CD4-positive, alpha-beta T cell (primary cell): ENCODE data around the gene PTPRN2. TPM values are rescaled to one million over a fixed set of nuclear protein-coding genes. Genes with fewer than 3 reads are reported as not detected.

Source experiments
- ATAC-seq: fragments of 200-7000 bp; cut with Tn5 transposase; one replicate; pipeline ENCODE4 v1.10.0; 2022; ENCODE audit warnings: mild to moderate bottlenecking; ENCODE audit not compliant: poor library complexity
- CTCF ChIA-PET: fragments of 350-600 bp; sonication (Branson Sonifier 250); formaldehyde crosslinking; loops from one replicate; lab custom pipeline; 2021; ENCODE audit warnings: antibody characterized with exemption, inconsistent platforms; lab: Charles Lee
- POLR2A ChIA-PET: fragments of 350-600 bp; sonication (Branson Sonifier 250); formaldehyde crosslinking; loops from one replicate; lab custom pipeline; 2021; ENCODE audit warnings: antibody characterized with exemption, inconsistent platforms; lab: Charles Lee
- DNase-seq, 14 experiments: peaks; one replicate each; pipeline ENCODE4 v3.0.0-alpha.2; 2013 to 2020; ENCODE audit warnings: mixed read lengths in 2 of 14
- H3K27ac ChIP-seq, 2 donors: one replicate each; pipeline versions ENCODE4 v1.5.1 to v1.7.0; 2013; ENCODE audit warnings: low read length in 2 of 2, low read depth in 1 of 2, mild to moderate bottlenecking in 1 of 2
- H3K27me3 ChIP-seq, 2 experiments: 1 replicate in 1 of 2; 2 replicates in 1 of 2; pipeline versions ENCODE4 v1.6.1 to v1.7.0; 2013; ENCODE audit warnings: low read length in 2 of 2, control low read depth in 1 of 2, mild to moderate bottlenecking in 1 of 2, moderate library complexity in 1 of 2; ENCODE audit not compliant: insufficient read depth in 2 of 2, control insufficient read depth in 1 of 2
- H3K36me3 ChIP-seq: one replicate; pipeline ENCODE4 v1.6.1; 2013; ENCODE audit warnings: low read length, control low read depth; ENCODE audit not compliant: insufficient read depth
- H3K4me1 ChIP-seq: one replicate; pipeline ENCODE4 v1.6.1; 2013; ENCODE audit warnings: low read length, control low read depth; ENCODE audit not compliant: insufficient read depth
- H3K4me3 ChIP-seq: one replicate; pipeline ENCODE4 v1.5.1; 2013; ENCODE audit warnings: mild to moderate bottlenecking, low read length, moderate library complexity
- H3K9me3 ChIP-seq, 2 experiments: 1 replicate in 1 of 2; 2 replicates in 1 of 2; pipeline versions ENCODE4 v1.6.1 to v1.7.0; 2013; ENCODE audit warnings: low read length in 2 of 2, mild to moderate bottlenecking in 2 of 2, control low read depth in 1 of 2, moderate library complexity in 1 of 2; ENCODE audit not compliant: control insufficient read depth in 1 of 2, insufficient read depth in 1 of 2
- H3K27ac Mint-ChIP-seq: one replicate; pipeline ENCODE4 v1.8.0; 2020; ENCODE audit warnings: mixed read lengths
- H3K27me3 Mint-ChIP-seq: one replicate; pipeline ENCODE4 v1.8.0; 2021; ENCODE audit warnings: mixed read lengths
- H3K36me3 Mint-ChIP-seq: one replicate; pipeline ENCODE4 v1.8.0; 2021; ENCODE audit warnings: low read depth, mixed read lengths
- H3K4me1 Mint-ChIP-seq: one replicate; pipeline ENCODE4 v1.8.0; 2021; ENCODE audit warnings: low read depth, mixed read lengths
- H3K4me3 Mint-ChIP-seq: one replicate; pipeline ENCODE4 v1.8.0; 2020; ENCODE audit warnings: mild to moderate bottlenecking, mixed read lengths
- H3K9me3 Mint-ChIP-seq: one replicate; pipeline ENCODE4 v1.8.0; 2020; ENCODE audit warnings: mixed read lengths
- CTCF ChIP-seq: fragments of 200-600 bp; IDR thresholded peaks from one replicate; pipeline ENCODE4 v1.8.0; 2022; ENCODE audit warnings: antibody characterized with exemption, mild to moderate bottlenecking
- intact Hi-C, 2 experiments: fragments of 100-400 bp; cut with DNase I in 1 of 2; cut with micrococcal nuclease in 1 of 2; formaldehyde crosslinking; loops; one replicate each; pipeline versions ENCODE4 v1.15.1 to v1.9.0; 2023 to 2025; cut with DNase I, micrococcal nuclease
- total RNA-seq, 174 experiments: library from RNA in 2 of 174; stranded (reverse) in 2 of 174; gene quantifications; one replicate each; pipeline ENCODE4 v1.2.3 and lab custom pipeline; 2021 to 2026

PTPRN2 gene
- total RNA-seq, 2 experiments from 2014 or later: 0.34 to 0.44 TPM

GRCh38 chr7:157603716-157604115 is 983.9 kb downstream of the PTPRN2 start:
- no peak for TF ChIP-seq CTCF
- CTCF ChIA-PET: no interaction called here
- no peak for ATAC-seq
- peaks cover 6% of the 10 kb centered on the region for H3K4me1 Mint-ChIP-seq
- no peaks in the 10 kb centered on the region for H3K27me3 ChIP-seq
- H3K36me3 ChIP-seq: no peaks in the 10 kb centered on the region
- no peaks in the 10 kb centered on the region for H3K36me3 Mint-ChIP-seq
- H3K4me3 Mint-ChIP-seq: no peak overlapping the region
- peaks cover 2% of the 10 kb centered on the region for H3K4me1 ChIP-seq
- no peak overlapping the region for H3K27ac Mint-ChIP-seq
- no peak overlapping the region for H3K27ac ChIP-seq
- H3K9me3 ChIP-seq: peaks cover 0 to 14% of the 10 kb centered on the region in 2 experiments
- intact Hi-C loops: no loop called here
- POLR2A ChIA-PET: no interaction called here
- no peaks in the 10 kb centered on the region for H3K27me3 Mint-ChIP-seq
- no peak overlapping the region for H3K4me3 ChIP-seq
- DNase-seq: no peak
- H3K9me3 Mint-ChIP-seq: no peaks in the 10 kb centered on the region

GRCh38 chr7:157603005-157603404 is 984.6 kb downstream of the PTPRN2 start:
- no peak for TF ChIP-seq CTCF
- POLR2A ChIA-PET: no interaction called here

DNA sequence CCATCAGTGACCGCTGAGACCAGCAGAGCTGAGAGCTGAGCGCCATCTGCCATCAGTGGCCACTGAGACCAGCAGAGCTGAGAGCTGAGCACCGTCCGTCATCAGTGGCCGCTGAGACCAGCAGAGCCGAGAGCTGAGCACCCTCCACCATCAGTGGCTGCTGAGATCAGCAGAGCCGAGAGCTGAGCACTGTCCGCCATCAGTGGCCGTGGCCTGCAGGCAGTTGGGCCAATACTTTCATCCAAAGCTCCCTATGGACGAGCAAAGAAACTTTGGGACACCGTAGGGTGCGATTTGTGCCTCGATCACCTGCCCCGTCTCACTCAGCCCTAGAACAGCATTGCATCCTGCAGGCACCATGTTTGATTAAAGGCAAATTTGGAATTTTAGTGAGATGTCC is 985.0 kb downstream of the PTPRN2 start:
- H3K4me3 Mint-ChIP-seq: no peak overlapping the region
- H3K9me3 ChIP-seq: peaks cover 0 to 5% of the 10 kb centered on the region in 2 experiments
- peaks cover 2% of the 10 kb centered on the region for H3K4me1 ChIP-seq
- no peaks in the 10 kb centered on the region for H3K36me3 Mint-ChIP-seq
- CTCF ChIA-PET: no interaction called here
- H3K27ac ChIP-seq: no peak overlapping the region
- no peaks in the 10 kb centered on the region for H3K27me3 Mint-ChIP-seq
- no peaks in the 10 kb centered on the region for H3K36me3 ChIP-seq
- POLR2A ChIA-PET: no interaction called here
- TF ChIP-seq CTCF: no peak
- ATAC-seq (no peak), DNase-seq (no peak)
- no peaks in the 10 kb centered on the region for H3K9me3 Mint-ChIP-seq
- intact Hi-C loops: no loop called here
- no peak overlapping the region for H3K4me3 ChIP-seq
- peaks cover 6% of the 10 kb centered on the region for H3K4me1 Mint-ChIP-seq
- no peaks in the 10 kb centered on the region for H3K27me3 ChIP-seq
- no peak overlapping the region for H3K27ac Mint-ChIP-seq

More at GRCh38 chr7:157603005-157603404, 984.6 kb downstream of the PTPRN2 start:
- Mint-ChIP-seq H3K36me3 (no peaks in the 10 kb centered on the region), H3K4me3 (no peak overlapping the region), H3K4me1 (peaks cover 6% of the 10 kb centered on the region), H3K9me3 (no peaks in the 10 kb centered on the region), H3K27me3 (no peaks in the 10 kb centered on the region), H3K27ac (no peak overlapping the region)
- CTCF ChIA-PET: no interaction called here
- DNase-seq (no peak), ATAC-seq (no peak)
- intact Hi-C loops: no loop called here
- Histone ChIP-seq H3K27ac (no peak overlapping the region), H3K4me3 (no peak overlapping the region), H3K4me1 (peaks cover 2% of the 10 kb centered on the region), H3K27me3 (no peaks in the 10 kb centered on the region), H3K36me3 (no peaks in the 10 kb centered on the region), H3K9me3 (peaks cover 0 to 7% of the 10 kb centered on the region in 2 experiments)
